ENCODE measurements around the gene PRPF39.

PRPF39 gene

GRCh38 chr14:45083617-45083975 is 320 bp upstream of the PRPF39 start:
- no peak for DNase-seq

DNA sequence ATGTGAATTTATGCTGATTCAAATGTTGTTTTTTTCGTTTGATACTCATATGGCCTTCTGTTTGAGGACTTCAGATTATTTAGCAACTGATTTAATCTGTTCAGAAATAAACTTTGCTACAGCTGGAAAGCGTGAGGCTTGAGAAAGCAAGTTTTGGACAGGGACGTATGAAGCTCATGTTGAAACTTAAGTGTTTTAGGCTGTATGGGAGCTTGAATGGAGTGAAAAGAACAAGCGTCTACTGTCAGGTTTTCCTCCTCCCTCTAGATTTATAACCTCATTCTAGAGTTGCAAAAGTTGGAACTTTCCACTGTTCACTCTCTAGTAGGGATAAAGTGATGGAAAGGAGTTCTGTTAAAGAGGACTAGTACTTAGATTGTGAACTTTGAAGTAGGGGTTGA is 1.0 kb downstream of the PRPF39 start:
- DNase-seq: no peak

DNA sequence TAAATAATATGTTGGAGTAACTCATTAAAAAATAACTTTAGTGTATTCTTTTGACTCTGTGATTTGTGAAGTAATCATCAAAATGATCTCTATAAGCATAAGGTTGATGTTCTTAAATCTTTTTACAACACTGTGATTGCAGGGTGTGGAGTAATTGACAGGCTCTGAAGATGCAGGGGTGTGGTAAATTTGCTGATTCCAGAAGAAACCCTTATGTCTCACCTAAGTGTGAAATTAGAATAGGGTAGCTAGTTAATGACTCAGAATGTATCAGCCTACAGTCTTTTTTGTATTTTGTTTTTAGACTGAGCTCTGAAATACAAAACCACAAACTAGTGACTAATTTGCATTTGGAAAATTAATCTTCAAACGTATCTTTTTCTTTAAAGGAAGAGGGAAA is 5.9 kb downstream of the PRPF39 start:
- no peak for DNase-seq

GRCh38 chr14:45091710-45092109 is 7.8 kb downstream of the PRPF39 start:
- no peak for DNase-seq

DNA sequence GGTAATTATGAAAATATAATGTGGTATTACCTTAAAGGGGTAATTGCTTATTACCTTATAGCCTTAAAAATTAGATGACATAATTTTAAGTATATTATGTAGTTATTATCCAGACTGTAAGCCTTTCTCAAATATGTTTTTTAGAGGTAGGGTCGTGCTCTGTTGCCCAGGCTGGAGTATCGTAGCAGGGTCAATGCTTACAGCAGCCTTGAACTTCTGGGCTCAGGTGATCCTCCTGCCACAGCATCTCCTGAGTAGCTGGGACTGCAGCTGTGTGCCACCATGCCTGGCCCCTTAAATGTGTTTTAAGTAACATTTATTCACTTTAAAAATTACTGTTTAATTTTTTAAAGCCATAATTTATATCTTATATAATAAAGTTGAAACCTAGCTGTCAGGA is 10.4 kb downstream of the PRPF39 start:
- no peak for DNase-seq

- DNase-seq: no peak
Observed at GRCh38 chr14:45095143-45095542, 11.2 kb downstream of the PRPF39 start.

DNA sequence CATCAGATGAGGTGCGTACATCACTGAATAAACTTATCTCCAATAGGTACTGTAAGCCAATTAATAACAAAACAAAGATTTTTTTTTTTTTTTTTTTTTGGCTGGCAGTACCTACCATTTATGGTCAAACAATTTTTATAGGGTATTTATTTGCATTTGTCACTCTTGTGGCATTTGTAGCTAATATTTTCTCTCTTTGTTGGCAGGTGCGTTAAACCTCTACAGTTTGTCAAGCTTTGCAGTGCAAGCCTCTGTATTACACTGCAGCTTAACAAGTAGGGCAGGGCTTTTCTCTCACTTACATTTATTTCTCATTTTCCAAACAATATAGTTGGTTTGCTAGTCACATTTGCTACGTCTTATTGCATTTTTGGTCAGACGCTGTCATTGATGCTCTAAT is 12.3 kb downstream of the PRPF39 start:
- DNase-seq: no peak

DNA sequence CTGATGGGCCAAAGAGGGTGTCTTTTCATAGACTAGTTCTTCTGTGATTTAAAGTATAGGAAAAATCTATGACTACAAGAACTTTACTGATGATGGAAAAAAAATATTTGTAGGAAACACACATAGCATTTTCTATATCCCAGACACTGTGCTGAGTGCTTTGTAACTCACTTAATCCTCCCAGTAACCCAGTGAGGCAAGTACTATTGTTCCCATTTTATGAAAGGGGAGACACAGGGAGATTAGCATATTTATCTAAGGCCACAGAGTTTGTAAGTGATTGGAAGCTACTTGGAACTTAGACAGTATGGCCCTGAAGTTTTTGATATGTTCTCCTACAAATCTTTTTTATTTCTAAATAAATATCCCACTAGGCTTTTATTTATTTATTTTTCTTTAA is 19.9 kb downstream of the PRPF39 start:
- DNase-seq: no peak

DNA sequence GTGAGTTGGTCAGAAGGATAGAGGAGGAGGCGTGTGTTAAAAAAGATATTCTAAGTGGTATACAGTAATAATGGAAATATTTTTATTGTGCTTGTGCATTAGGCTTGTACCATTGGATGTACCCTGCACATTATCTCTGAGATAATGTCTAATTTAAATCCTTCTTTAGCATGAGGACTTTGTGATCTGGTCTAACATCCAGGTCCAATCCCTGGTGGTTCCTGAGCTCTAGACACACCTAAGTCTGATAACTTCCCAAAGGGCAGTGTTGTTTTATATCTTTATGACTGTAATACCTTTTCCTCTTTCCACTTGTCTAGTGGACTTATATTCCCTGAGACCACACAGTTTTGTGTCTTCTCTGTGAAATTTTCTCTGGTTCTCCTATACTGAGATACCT is 20.6 kb downstream of the PRPF39 start:
- no peak for DNase-seq

GRCh38 chr14:45112896-45113781 is 29.2 kb downstream of the PRPF39 start:
- no peak for DNase-seq

GRCh38 chr14:45114327-45114726 is 30.4 kb downstream of the PRPF39 start:
- no peak for DNase-seq

DNA sequence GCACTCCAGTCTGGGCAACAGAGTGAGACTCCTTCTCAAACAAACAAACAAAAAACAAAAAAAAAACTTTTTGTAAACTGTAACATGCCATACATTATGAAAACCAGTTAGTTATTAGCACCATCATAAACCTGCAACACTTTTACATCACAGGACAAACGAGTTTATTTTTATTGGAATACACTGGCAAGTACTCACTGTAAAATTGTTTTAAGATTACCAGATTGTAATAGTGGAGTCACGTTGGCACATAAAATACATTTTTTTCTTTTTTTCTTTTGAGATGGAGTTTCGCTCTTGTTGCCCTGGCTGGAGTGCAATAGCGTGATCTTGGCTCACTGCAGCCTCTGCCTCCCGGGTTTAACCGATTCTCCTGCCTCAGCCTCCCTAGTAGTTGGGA is 34.7 kb downstream of the PRPF39 start:
- DNase-seq: no peak

DNA sequence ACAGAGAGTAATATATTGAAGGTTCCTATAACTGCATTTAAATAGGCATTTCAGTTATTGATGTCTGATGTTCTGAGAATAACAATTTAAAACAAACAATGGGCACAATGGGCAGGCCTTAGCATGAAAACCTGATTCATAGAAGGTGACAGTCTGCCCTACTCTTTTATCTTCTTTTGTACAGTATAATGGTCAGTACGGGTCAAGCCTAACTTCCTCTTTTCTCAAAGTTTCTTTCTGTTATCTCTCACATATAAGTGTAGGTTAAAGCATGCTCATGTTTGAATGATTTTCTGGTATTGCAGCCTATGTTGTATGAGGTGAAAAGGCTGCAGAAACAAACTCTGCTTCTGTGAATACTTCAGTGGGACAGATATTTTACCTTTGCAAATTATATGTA is 36.2 kb downstream of the PRPF39 start:
- DNase-seq: no peak

- no peak for DNase-seq
Observed at GRCh38 chr14:45123271-45123670, 39.4 kb downstream of the PRPF39 start.

DNA sequence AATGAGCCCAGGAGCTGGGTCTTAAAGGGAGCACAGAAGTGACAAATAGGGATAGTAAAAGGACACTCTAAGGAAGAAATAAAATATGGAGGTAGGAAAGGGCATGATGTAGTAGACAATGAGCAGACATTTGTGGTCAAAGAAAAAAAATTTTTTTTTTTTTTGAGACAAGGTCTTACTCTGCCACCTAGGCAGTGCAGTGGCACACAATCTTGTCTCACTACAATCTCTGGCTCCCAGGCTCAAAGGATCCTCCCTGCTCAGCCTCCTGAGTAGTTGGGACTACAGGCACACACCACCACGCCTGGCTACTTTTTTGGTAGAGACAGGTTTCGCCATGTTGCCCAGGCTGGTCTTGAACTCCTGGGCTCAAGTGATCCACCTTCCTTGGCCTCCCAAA is 41.8 kb downstream of the PRPF39 start:
- DNase-seq: no peak

GRCh38 chr14:45128963-45129629 is 45.2 kb downstream of the PRPF39 start:
- DNase-seq: no peak

DNA sequence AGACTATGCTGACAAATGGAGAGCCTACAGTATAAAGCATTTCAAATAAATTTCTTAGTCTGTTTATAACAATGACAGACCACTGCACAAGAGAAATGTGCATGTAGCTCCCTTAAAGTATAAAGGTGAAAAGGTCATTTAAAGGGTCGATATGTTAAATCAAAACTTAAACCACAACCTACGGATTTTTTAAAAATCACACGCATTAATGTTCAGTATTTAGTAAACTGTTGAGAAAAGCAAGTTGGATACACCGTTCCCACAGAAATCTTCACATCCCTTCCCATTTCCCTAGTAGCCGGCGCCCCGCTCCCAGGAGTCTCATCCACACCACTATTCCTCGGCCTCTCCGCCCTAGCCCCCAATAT is 49.8 kb downstream of the PRPF39 start:
- DNase-seq: no peak

- peak; percentile 99 for DNase-seq
Observed at GRCh38 chr14:45134051-45134958, 50.4 kb downstream of the PRPF39 start, which contains the start of gene FKBP3. Gene FKBP3, minus strand, starts transcription at chr14:45134481. Its CDS starts 25 bp downstream, at chr14:45134456.

DNA sequence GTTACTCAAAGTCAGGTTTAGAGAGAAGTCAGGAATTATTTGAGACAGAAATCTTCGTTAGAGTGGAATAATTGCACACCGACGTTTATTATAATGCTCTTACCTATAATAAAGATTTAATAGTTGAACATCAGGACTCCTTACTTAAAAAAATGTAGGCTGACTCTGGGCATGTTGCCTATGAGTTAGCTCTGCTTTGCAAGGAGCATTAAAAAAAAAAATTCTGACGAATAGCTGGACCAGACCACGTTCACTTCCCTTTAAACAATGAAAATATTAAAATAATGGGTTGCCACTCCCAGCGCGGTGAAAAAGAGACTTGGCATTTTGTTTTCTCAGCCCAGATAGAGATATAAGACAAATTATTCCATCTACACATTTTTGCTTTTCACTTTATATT is 51.2 kb downstream of the PRPF39 start:
- DNase-seq: peak; percentile 45

DNA sequence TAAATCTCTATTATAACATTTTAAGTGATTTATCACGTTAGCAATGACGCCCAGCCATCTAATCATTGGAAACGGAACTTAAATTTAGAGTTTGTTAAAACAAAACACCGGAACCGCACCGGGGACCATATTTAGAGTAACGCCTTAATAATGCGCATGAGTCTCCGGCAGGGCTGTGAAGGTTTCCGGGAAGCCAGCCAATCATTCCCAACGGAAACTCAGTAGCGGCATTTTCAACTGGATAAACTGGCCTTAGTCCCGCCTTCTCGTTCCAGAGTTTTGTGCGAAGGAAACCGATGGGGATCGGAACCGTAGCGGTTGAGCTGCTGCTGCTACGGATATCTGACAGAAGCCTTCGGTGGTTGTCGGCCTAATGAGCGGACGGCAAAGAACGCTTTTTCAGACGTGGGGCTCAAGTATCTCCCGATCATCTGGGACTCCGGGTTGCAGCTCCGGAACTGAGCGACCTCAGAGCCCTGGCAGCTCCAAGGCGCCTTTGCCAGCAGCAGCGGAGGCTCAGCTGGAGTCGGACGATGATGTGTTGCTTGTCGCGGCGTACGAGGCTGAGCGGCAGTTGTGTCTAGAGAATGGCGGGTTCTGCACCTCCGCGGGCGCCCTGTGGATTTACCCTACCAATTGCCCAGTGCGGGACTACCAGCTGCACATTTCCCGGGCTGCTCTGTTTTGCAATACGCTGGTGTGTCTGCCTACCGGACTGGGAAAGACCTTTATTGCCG is 51.9 kb downstream of the PRPF39 start, which contains the start of gene FANCM:
FANCM (plus strand) TSS at position 272 of the 737 bp plus-strand sequence; CDS start at position 374, 102 bp downstream.
- peak; percentile 96 for DNase-seq

DNA sequence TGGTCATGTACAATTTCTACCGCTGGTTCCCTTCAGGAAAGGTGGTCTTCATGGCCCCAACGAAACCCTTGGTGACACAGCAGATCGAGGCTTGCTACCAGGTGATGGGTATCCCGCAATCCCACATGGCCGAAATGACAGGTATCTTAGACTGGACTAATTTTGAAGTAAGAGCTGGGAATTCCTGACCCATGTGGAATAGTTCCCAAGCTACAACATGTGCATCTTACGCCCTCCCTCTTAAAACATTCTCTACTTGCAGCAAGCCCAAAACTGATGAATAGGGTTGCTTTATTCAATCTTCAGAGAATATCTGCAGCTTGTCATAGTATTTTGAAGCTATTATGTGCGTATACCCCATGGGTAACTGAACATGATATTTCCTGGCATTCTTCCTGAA is 52.5 kb downstream of the PRPF39 start:
- DNase-seq: no peak

DNA sequence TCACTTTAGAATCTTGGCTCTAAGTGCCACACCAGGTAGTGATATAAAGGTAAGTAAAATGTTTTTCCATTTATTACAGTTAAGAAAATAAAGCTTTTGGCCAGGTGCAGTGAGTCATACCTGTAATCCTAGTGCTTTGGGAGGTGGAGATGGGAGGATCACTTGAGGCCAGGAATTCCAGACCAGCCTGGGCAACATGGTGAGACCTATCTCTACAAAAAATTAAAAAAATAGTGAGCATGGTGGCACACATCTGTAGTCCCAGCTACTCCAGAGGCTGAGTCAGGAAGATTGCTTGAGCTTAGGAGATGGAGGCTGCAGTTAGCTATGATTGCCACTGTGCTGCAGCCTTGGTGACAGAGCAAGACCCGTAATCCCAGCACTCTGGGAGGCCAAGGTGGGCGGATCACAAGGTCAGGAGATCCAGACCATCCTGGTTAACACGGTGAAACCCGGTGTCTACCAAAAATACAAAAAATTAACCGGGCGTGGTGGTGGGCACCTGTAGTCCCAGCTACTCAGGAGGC is 56.8 kb downstream of the PRPF39 start:
- DNase-seq: no peak

Data from NCI-H446 treated with DMSO at 0.1 percent for 48 hours (cell line).